Skeletal muscle satellite cell (primary cell): Measurements from ENCODE around the gene KATNAL2. TPM values are rescaled to one million over a fixed set of nuclear protein-coding genes. Genes with fewer than 3 reads are reported as not detected.

Source experiments
- H3K27me3 ChIP-seq: 2 replicates; pipeline ENCODE4 v1.7.0; 2013; ENCODE audit warnings: low read length; ENCODE audit not compliant: control insufficient read depth, insufficient read depth
- H3K36me3 ChIP-seq: 2 replicates; pipeline ENCODE4 v1.7.0; 2013; ENCODE audit warnings: mild to moderate bottlenecking, control low read depth, low read length; ENCODE audit not compliant: insufficient read depth
- H3K4me1 ChIP-seq: 2 replicates; pipeline ENCODE4 v1.7.0; 2013; ENCODE audit warnings: low read length; ENCODE audit not compliant: control insufficient read depth, insufficient read depth
- H3K4me2 ChIP-seq: 2 replicates; pipeline ENCODE4 v1.7.0; 2013; ENCODE audit warnings: mild to moderate bottlenecking, low read length
- H3K4me3 ChIP-seq: 2 replicates; pipeline ENCODE4 v1.7.0; 2013; ENCODE audit warnings: low read length
- H3K9ac ChIP-seq: 2 replicates; pipeline ENCODE4 v1.7.0; 2013; ENCODE audit warnings: mild to moderate bottlenecking, low read depth, low read length, moderate library complexity
- H3K9me3 ChIP-seq: replicated peaks from 2 replicates; pipeline ENCODE4 v1.7.0; 2013; ENCODE audit warnings: mild to moderate bottlenecking, control low read depth, low read length
- total RNA-seq: library from RNA; depleted of rRNA; stranded (reverse); fragments of >200 nt; gene quantifications from 2 replicates; pipeline ENCODE4 v1.2.3, GENCODE V29; 2012; rRNA removed

The KATNAL2 gene
- 2.5 and 4.4 TPM in 2 replicates for total RNA-seq

DNA sequence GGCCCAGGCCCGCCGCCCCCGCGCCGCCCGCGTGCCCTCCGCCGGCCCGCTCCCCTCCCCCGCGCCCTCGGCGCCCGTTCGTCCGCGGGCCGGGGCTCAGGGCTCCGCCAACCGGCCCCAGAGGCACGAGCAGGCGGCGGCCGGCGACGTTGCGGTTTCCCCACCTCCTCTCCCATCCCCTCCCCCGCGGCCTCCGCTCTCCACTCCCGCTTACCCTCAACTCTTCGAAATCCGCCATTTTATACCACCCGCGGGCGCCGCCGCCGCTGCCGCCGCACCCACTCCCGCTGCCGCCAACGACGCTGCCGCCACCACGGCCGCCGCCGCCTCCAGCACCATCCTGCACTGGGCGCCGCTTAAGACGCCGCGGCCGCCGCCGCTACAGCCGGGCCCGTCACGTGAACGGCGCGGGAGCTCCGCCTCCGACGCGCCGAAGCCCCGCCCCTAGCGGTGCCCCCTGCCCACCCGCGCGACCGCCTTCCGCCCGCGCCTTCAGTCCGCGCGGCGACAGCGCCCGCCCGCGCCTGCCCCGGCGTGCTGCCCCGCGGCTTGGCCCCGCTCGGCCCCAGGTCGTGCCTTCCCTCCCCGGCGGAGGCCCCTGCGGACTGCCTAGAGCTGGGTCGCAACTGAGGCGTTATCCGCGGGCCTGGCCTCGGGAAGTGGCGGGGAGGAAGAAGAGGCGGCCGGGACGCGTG, at the start of gene KATNAL2, which contains the start of gene PIAS2:
Gene KATNAL2, plus strand, starts transcription at position 495 of the 695 bp plus-strand sequence. CDS start 29,271 bp downstream, outside the sequence.
Gene PIAS2, minus strand, starts transcription at position 400 of the 695 bp plus-strand sequence. Its CDS starts 162 bp downstream, at position 238.
- H3K27me3 ChIP-seq: no peaks in the 10 kb centered on the region
- H3K4me3 ChIP-seq: peak within 1 kb of the TSS; percentile 81
- H3K36me3 ChIP-seq: no peaks in the 10 kb centered on the region
- peaks cover 12% of the 10 kb centered on the region for H3K4me1 ChIP-seq
- peak within 1 kb of the TSS; percentile 87 for H3K9ac ChIP-seq
- H3K9me3 ChIP-seq: no peaks in the 10 kb centered on the region
- H3K4me2 ChIP-seq: peak within 1 kb of the TSS; percentile 98

DNA sequence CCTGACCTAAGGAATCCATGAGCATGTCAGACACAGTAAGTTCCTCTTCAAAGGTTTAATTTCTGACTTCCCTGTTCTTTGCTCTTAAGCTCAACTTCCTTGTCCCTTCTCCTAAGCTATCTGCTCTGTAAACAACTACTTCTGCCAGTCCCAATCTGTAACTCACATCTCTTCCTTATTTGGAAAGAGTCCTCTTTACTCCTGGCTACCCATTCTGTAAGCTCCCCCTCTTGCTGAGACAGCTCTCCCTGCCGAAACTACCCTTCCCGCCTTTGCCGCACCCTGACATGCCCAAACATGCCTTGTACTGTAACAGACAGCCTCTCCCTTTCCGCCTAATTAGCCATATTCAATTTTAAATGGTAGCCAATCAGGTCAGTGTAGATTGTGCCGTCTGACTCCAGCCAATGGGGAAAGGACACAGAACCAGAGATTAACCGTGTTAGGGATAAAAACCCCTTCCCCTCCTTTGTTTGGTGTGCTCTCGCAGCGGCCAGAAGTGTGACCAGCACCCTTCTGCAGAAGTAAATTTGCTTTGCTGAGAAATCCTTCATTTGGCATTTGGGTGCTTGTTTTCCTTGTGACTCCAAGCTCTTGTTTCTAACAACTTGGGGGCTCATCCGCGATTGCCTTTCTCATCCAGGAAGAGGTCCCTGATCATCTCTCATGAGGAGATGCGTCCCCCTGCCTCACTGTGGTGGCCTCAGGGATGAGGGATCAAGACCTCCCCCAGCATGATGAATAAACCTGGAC, 49.1 kb upstream of the KATNAL2 start:
- no peak overlapping the region for H3K4me3 ChIP-seq
- peaks cover 6% of the 10 kb centered on the region for H3K9me3 ChIP-seq
- H3K36me3 ChIP-seq: peaks cover 4% of the 10 kb centered on the region
- H3K4me1 ChIP-seq: no peaks in the 10 kb centered on the region
- no peaks in the 10 kb centered on the region for H3K27me3 ChIP-seq
- H3K9ac ChIP-seq: no peak overlapping the region
- H3K4me2 ChIP-seq: no peak overlapping the region

DNA sequence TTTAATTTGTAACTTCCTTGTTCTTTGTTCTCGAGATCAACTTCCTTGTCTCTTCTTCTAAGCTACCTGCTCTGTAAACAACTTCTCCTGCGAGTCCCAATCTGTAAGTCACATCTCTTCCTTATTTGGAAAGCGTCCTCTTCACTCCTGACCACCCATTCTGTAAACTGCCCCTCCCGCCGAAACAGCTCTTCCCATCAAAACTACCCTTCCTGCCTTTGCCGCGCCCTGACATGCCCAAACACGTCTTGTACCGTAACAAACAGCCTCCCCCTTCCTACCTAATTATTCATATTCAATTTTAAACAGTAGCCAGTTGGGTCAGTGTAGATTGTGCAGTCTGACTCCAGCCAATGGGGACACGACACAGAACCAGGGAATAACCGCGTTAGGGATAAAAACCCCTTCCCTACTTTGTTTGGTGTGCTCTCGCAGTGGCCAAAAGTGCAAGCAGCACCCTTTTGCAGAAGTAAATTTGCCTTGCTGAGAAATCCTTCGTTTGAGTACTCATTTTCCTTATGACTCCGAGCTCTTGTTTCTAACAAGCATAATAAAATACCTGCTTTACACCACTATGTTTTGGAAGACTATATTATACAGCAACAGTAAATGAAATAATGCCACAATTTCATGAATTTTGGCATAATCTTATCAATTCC, 39.9 kb upstream of the KATNAL2 start:
- Histone ChIP-seq H3K27me3 (no peaks in the 10 kb centered on the region), H3K4me2 (no peak overlapping the region), H3K36me3 (no peaks in the 10 kb centered on the region), H3K4me3 (no peak overlapping the region), H3K9ac (no peak overlapping the region), H3K9me3 (peaks cover 4% of the 10 kb centered on the region), H3K4me1 (no peaks in the 10 kb centered on the region)

DNA sequence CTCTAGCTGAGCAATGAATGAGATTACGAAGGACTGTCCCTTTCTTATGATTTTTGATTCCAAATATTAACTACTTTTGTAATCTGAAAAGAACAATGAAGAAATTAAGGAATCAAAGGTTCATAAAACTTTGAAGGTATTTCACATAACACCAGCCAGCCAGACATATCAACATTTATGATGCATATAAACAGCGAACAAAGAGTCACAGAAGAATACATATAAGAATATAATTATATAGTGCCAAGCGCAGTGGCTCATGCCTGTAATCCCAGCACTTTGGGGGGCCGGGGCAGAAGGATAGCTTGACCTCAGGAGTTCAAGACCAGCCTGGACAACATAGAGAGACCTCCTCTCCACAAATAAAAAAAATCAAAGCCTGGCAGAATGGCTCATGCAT, 34.2 kb upstream of the KATNAL2 start:
- Histone ChIP-seq H3K4me3 (no peak overlapping the region), H3K4me1 (no peaks in the 10 kb centered on the region), H3K9me3 (peaks cover under 1% of the 10 kb centered on the region), H3K9ac (no peak overlapping the region), H3K27me3 (no peaks in the 10 kb centered on the region), H3K4me2 (no peak overlapping the region), H3K36me3 (no peaks in the 10 kb centered on the region)

DNA sequence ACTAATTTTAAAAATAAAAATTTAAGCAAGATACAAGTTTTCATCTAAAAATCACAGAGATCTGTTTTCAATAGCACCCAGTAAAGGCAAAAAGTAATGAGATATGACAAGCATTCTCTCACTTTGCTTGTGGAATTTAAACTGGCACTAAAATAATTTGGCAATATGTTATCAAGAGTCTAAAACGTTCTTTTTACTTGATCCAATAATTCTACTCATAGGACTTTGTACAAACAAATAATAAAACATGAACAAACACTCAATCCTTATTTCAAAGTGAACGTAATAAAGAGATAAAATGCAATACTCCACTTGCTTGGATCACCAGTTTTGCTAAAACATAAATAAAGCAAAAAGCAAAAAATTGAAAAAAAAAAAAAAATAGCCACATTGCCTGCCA, 30.5 kb upstream of the KATNAL2 start:
- no peak overlapping the region for H3K4me3 ChIP-seq
- peaks cover 13% of the 10 kb centered on the region for H3K36me3 ChIP-seq
- no peak overlapping the region for H3K9ac ChIP-seq
- H3K27me3 ChIP-seq: no peaks in the 10 kb centered on the region
- no peaks in the 10 kb centered on the region for H3K9me3 ChIP-seq
- H3K4me2 ChIP-seq: no peak overlapping the region
- no peaks in the 10 kb centered on the region for H3K4me1 ChIP-seq

GRCh38 chr18:46888965-46889364, 28.4 kb upstream of the KATNAL2 start:
- no peak overlapping the region for H3K4me2 ChIP-seq
- no peaks in the 10 kb centered on the region for H3K27me3 ChIP-seq
- no peaks in the 10 kb centered on the region for H3K4me1 ChIP-seq
- H3K4me3 ChIP-seq: no peak overlapping the region
- H3K36me3 ChIP-seq: peaks cover 13% of the 10 kb centered on the region
- H3K9ac ChIP-seq: no peak overlapping the region
- H3K9me3 ChIP-seq: no peaks in the 10 kb centered on the region

GRCh38 chr18:46891742-46892214, 25.6 kb upstream of the KATNAL2 start:
- Histone ChIP-seq H3K36me3 (peaks cover 13% of the 10 kb centered on the region), H3K4me2 (no peak overlapping the region), H3K9ac (no peak overlapping the region), H3K27me3 (no peaks in the 10 kb centered on the region), H3K9me3 (no peaks in the 10 kb centered on the region), H3K4me1 (no peaks in the 10 kb centered on the region), H3K4me3 (no peak overlapping the region)

DNA sequence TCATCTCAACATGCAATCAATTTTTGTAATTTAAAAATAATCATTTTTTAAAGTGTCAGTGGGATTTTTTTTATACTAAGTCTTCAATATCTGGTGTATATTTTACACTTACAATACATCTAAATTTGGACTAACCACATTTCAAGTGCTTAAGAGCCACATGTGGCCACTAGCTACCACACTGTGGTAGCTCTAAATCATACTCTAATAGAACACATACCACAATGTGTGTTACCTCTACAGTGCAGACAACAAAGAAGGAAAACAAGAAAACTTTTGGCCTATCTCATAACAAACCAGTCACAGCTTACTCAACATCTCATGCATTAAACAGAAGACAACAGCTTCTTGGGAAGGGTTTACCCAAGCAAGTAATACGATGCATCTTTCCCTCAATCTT, 24.6 kb upstream of the KATNAL2 start:
- no peak overlapping the region for H3K9ac ChIP-seq
- H3K27me3 ChIP-seq: no peaks in the 10 kb centered on the region
- H3K4me1 ChIP-seq: no peaks in the 10 kb centered on the region
- H3K4me3 ChIP-seq: no peak overlapping the region
- H3K4me2 ChIP-seq: no peak overlapping the region
- no peaks in the 10 kb centered on the region for H3K9me3 ChIP-seq
- peaks cover 13% of the 10 kb centered on the region for H3K36me3 ChIP-seq

GRCh38 chr18:46893360-46893759, 24.0 kb upstream of the KATNAL2 start:
- Histone ChIP-seq H3K4me3 (no peak overlapping the region), H3K4me1 (no peaks in the 10 kb centered on the region), H3K9ac (no peak overlapping the region), H3K9me3 (no peaks in the 10 kb centered on the region), H3K36me3 (peaks cover 11% of the 10 kb centered on the region), H3K4me2 (no peak overlapping the region), H3K27me3 (no peaks in the 10 kb centered on the region)

- Histone ChIP-seq H3K9me3 (no peaks in the 10 kb centered on the region), H3K4me1 (no peaks in the 10 kb centered on the region), H3K36me3 (peaks cover 6% of the 10 kb centered on the region), H3K27me3 (no peaks in the 10 kb centered on the region), H3K9ac (no peak overlapping the region), H3K4me2 (no peak overlapping the region), H3K4me3 (no peak overlapping the region)
These were observed 23.3 kb upstream of the KATNAL2 start for GRCh38 chr18:46894124-46894523.

DNA sequence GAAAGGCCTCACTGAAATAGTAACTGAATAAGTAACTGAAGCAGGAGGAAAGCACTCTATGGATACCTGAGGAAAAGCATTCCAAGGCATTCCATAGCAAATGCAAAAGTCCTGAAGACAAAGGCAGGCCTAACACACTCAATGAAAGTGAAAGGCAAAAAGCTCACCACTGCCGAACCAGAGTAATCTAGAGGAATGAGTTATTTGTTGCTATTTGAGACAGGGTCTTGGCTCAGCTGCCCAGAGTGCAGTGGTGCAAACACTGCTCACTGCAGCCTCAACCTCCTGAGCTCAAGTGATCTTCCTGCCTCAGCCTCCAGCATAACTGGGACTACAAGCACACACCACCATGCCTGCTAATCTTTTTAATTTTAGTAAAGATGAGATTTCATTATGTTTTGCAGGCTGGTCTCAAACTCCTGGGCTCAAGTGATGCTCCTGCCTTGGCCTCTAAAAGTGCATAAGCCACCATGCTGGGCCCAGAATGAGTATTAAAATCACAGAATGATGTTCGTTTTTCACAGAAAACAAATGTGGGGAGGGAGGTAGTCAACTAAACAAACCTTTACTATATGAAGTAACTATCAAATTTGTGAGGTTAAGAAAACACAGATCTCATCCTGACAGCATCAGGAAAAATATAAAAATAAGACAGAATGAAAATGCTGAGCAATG, 18.0 kb upstream of the KATNAL2 start:
- Histone ChIP-seq H3K27me3 (no peaks in the 10 kb centered on the region), H3K4me2 (no peak overlapping the region), H3K9me3 (no peaks in the 10 kb centered on the region), H3K36me3 (no peaks in the 10 kb centered on the region), H3K9ac (no peak overlapping the region), H3K4me3 (no peak overlapping the region), H3K4me1 (no peaks in the 10 kb centered on the region)
